Left cardiac atrium (tissue), 4 donors: ENCODE data around the gene ACADM. TPM values are rescaled to one million over a fixed set of nuclear protein-coding genes. Genes with fewer than 3 reads are reported as not detected.
"Not testable (repeated sequence)": the region's sequence is repeated elsewhere in the genome, so short reads cannot be mapped to it uniquely, and the experiment has no call there.

Experiments
- ATAC-seq, 2 donors: fragments of 200-7000 bp; cut with Tn5 transposase; one replicate each; pipeline ENCODE4 v1.9.1; 2020; ENCODE audit warnings: mild to moderate bottlenecking in 2 of 2, moderate library complexity in 2 of 2
- DNase-seq: peaks from one replicate; pipeline ENCODE4 v3.0.0-alpha.2; 2020
- intact Hi-C, 2 donors: fragments of 100-400 bp; cut with DNase I; formaldehyde crosslinking; loops; one replicate each; pipeline versions ENCODE4 v1.14.1 to v1.15.1; 2022 to 2023
- long read RNA-seq: library from polyadenylated mRNA; unstranded; transcript quantifications from one replicate; pipeline ENCODE4 v2.0.0, GENCODE V29; 2021
- total RNA-seq, 2 donors: library from RNA; stranded (reverse); fragmentation: NEBNext Ultra II Directional; extraction: Animal tissue kit (Norgen Biotek cat#: 25700); gene quantifications; one replicate each; pipeline ENCODE4 v1.2.1, GENCODE V29; 2021
- donor health status: DM: no; HTN: yes; CAD: no.
- donor health status: DM: no; HTN: yes; CAD: no; lungs with severe emphysema.
- donor health status: DM: yes; HTN: yes; CAD: no.
- donor health status: Dilated cardiomyopathy.

Gene ACADM
- 100 to 1,000 TPM; 164 to 212 TPM for total RNA-seq
- long read RNA-seq, transcript ACADM-218 (11 exons, 2,535 nt), result minor isoform, 13 of 296 reads
- long read RNA-seq, transcript ACADM-202 (12 exons, 2,619 nt), result major isoform, 251 of 296 reads
- long read RNA-seq, partial matches to known transcripts, result 12 of 296 reads
- long read RNA-seq, other reads (novel, unspliced or antisense), result 16 of 296 reads

DNA sequence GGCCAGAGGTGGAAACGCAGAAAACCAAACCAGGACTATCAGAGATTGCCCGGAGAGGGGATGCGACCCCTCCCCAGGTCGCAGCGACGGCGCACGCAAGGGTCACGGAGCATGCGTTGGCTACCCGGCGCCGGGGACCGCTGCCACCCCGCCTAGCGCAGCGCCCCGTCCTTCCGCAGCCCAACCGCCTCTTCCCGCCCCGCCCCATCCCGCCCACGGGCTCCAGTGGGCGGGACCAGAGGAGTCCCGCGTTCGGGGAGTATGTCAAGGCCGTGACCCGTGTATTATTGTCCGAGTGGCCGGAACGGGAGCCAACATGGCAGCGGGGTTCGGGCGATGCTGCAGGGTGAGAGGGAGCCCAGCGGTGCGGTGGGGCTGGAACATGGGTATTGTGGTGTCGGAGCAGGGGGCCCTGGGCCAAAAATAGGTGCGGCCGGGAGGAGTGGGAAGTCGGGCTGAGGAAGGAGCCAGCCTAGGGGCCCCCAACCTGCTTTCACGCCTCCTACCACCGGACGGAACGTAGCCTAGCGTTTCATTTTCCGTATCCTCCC lies at the start of gene ACADM:
Gene ACADM, plus strand, starts transcription at position 238 of the 551 bp plus-strand sequence. Its CDS starts 79 bp downstream, at position 317.
- intact Hi-C loops, result loop anchor here in 1 of 2 donors (5.0 kb wide), 1 partner anchor 63 kb away; the partner anchor contains the start of gene RABGGTB
- DNase-seq (peak; percentile 91), ATAC-seq (peak; percentile 98 to 99)

- no peak for DNase-seq
- ATAC-seq, result no peak
- intact Hi-C loops, result no loop called here
Measured at GRCh38 chr1:75677443-75677842, 47.1 kb upstream of the ACADM start.

DNA sequence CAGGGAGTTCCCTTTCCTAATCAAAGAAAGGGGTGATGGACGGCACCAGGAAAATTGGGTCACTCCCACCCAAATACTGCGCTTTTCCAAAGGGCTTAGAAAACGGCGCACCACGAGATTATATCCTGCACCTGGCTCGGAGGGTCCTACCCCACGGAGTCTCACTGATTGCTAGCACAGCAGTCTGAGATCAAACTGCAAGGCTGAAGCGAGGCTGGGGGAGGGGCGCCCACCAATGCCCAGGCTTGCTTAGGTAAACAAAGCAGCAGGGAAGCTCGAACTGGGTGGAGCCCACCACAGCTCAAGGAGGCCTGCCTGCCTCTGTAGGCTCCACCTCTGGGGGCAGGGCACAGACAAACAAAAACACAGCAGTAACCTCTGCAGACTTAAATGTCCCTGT lies 46.5 kb upstream of the ACADM start:
- DNase-seq, intact Hi-C loops, ATAC-seq: not testable (repeated sequence)

DNA sequence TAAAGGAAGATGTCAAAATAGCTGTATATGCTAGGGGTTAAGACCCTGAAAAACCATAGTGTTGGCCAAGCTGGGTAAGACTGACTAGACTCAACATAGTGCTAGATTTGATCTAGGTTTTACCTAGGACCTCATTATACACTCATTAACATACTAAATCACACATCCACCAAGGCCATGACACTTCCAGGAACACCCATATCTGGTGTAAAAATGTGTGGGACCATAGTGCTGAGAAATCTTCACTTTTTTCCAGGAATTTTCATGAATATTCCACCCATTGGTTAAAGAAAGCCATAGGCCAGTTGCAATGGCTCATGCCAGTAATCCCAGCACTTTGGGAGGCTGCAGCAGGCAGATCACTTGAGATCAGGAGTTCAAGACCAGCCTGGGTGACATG lies 34.0 kb upstream of the ACADM start:
- intact Hi-C loops, result loop anchor here in 1 of 2 donors (2.0 kb wide), 1 partner anchor 20 kb away; no protein-coding TSS in a partner anchor
- no peak for DNase-seq
- no peak for ATAC-seq

GRCh38 chr1:75693551-75693950 lies 31.0 kb upstream of the ACADM start:
- no peak for DNase-seq
- ATAC-seq, result no peak
- intact Hi-C loops, result no loop called here

GRCh38 chr1:75696000-75696399 lies 28.5 kb upstream of the ACADM start:
- no peak for ATAC-seq
- intact Hi-C loops, result no loop called here
- no peak for DNase-seq

GRCh38 chr1:75707191-75707590 lies 17.3 kb upstream of the ACADM start:
- no peak for ATAC-seq
- DNase-seq, result no peak

DNA sequence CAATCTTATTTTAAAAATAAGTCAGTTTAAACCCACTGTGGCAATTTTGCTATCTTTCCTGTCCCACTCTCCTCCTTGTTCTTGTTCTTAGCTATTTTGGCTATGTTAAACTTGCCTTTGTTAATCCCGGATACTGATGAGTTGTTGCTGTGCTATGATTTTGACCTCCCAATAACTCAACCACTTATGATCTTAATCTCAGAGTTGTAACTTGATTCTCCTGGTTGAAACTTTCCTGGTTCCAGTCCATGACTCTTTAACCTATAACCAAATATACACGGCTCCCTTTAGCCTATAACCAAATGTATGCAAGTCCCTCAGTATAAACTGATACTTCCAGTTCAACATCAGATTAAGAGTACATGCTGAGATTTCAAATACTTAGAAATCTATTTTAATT lies 15.6 kb upstream of the ACADM start:
- DNase-seq (no peak), ATAC-seq (no peak)
- intact Hi-C loops, result no loop called here

More at GRCh38 chr1:75707191-75707590, 17.3 kb upstream of the ACADM start:
- intact Hi-C loops, result no loop called here

DNA sequence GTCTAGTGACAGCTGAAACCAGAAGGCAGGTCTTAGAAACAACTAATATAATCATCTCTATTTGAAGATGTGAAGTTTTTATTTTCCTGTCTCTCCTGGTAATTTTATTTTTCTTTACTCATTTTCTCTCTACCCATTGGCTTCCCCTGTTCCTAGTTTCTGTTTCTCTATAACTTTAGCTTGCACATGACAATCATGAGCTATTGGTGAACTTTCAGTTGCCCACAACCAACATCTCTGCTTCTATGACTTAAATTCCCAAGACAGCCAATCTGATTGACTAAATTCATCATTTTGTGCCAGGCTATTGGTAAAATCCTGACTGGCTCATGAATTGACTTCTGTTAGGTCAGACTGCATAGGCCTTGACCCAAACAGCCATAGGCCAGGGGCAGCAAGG lies 13.7 kb upstream of the ACADM start:
- intact Hi-C loops, result no loop called here
- no peak for ATAC-seq
- DNase-seq, result no peak

- intact Hi-C loops, result no loop called here
- no peak for DNase-seq
- peak; percentile 61 to 79 for ATAC-seq
Measured at GRCh38 chr1:75711846-75712245, 12.7 kb upstream of the ACADM start.

DNA sequence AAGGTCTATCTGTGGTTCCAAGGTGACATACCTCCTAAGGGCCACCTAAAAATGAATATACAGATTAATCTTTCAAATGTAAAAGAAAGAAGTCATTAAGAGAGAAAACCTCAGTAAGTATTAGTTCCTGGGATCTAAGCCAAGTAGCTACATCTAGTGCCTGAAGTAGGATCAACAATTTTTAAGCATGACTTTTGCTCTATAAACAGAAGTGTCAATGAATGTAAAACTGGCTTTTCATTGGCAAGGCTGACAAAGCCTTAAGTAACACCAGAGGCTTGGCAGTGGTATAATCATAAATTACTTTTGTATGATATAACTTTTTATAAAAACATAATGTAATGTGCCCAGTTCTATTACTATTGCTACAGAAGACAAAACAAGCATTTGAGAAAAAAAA lies 12.2 kb upstream of the ACADM start:
- intact Hi-C loops, result no loop called here

GRCh38 chr1:75719810-75720209 lies 4.7 kb upstream of the ACADM start:
- intact Hi-C loops, result loop anchor here in 1 of 2 donors (5.0 kb wide), 1 partner anchor 67 kb away; the partner anchor contains the start of gene RABGGTB
- no peak for ATAC-seq
- DNase-seq, result no peak

More for the DNA sequence above, 12.2 kb upstream of the ACADM start:
- peak; percentile 81 to 90 for ATAC-seq
- DNase-seq, result no peak

DNA sequence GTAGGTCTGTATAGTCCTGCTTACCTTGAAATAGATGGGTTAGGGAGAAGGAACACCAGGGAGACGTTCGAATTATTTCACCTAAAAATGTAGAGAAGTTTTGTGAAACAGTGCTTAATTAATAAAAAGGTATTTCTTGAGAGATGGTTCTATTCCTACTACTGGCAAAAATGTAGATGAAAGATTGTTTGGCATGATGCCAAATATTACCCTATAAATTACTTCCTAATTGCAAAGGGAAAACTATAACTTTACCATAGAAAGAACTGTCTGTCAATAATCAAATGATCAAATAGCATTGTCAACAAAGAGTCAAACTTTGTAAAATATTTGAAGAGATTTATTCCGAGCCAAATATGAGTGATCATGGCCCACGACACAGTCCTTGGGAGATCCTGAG lies 4.2 kb upstream of the ACADM start:
- intact Hi-C loops, result loop anchor here in 1 of 2 donors (5.0 kb wide), 1 partner anchor 67 kb away; the partner anchor contains the start of gene RABGGTB
- DNase-seq, result no peak
- ATAC-seq, result no peak

GRCh38 chr1:75720820-75721219 lies 3.7 kb upstream of the ACADM start:
- intact Hi-C loops, result loop anchor here in 1 of 2 donors (5.0 kb wide), 1 partner anchor 66 kb away; the partner anchor contains the start of gene RABGGTB
- ATAC-seq (no peak), DNase-seq (no peak)

DNA sequence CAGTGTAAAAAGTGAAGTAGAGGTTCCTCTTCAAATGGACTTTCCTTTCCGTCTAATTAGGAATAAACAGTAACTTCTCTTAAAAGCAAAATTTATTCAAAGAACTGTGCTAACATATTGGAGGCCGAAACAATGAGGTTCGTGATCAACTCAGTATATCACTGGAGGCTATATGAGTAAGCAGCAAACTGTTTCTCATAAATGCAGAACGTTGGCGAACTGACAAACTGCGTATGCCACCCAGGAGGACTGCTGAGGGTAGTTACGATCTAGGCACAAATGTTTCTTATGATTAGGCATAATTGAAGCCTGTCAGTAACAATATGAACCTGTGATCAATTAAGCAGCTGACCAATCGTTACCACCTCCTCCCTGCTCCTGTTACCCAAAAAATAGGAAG lies 2.3 kb upstream of the ACADM start:
- not testable (repeated sequence) for DNase-seq, ATAC-seq
- intact Hi-C loops, result loop anchor here in 1 of 2 donors (5.0 kb wide), 1 partner anchor 65 kb away; the partner anchor contains the start of gene RABGGTB

- ATAC-seq (no peak), DNase-seq (no peak)
- intact Hi-C loops, result loop anchor here in 1 of 2 donors (5.0 kb wide), 1 partner anchor 64 kb away; the partner anchor contains the start of gene RABGGTB
Measured at GRCh38 chr1:75722966-75723365, 1.5 kb upstream of the ACADM start.

DNA sequence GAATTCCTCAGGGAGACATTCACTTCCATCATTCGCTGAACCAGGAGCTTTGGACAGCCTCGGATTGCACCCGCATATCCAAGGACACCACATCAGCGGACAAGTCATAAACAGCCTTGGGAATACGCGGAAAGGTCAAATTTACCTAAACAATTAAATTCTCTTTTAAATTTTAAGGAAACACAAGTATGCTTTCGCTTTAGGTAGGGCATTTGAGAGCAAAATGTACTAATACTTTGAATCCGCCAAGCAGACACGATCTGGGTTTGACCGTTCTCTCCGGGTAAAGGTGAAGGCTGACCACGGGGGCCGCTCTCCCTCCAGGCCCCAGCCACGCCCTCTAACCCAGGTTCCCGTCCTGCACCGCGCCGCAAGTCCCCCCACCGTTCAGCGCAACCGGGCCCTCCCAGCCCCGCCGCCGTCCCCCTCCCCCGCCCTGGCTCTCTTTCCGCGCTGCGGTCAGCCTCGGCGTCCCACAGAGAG lies 479 bp upstream of the ACADM start:
- intact Hi-C loops, result loop anchor here in 1 of 2 donors (5.0 kb wide), 1 partner anchor 63 kb away; the partner anchor contains the start of gene RABGGTB
- DNase-seq, result peak; percentile 90

GRCh38 chr1:75725266-75725665 lies 757 bp downstream of the ACADM start:
- ATAC-seq (no peak), DNase-seq (no peak)
- intact Hi-C loops, result no loop called here

More for the DNA sequence above, 479 bp upstream of the ACADM start:
- ATAC-seq, result peak; percentile 95 to 97

- no peak for ATAC-seq
- intact Hi-C loops, result no loop called here
- no peak for DNase-seq
Measured at GRCh38 chr1:75725861-75726361, 1.4 kb downstream of the ACADM start.

DNA sequence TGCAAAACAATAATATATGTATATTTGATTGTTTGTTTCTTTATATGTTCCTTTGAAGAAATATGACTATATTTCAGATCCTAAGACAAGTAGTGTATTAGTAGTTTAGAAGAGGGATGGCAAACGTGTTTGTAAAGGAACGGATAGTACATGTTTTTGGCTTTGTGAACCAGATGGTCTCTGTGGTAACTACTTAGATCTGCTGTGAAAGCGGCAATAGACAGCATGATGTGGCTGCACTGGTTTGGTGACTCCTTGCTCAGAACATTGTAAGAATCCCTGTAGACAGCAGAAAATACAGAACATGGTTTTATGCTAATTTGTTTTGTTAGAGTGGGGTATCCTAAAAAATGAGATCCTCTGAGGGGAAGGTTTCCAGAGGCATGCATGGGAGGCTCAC lies 3.1 kb downstream of the ACADM start:
- ATAC-seq, result no peak
- intact Hi-C loops, result no loop called here
- no peak for DNase-seq
